Measurements from ENCODE around the gene DGKG.

DGKG gene

GRCh38 chr3:186318135-186318534, 43.9 kb downstream of the DGKG start:
- no peak for DNase-seq (ENCODE audit: low spot score)

- no peak for DNase-seq (ENCODE audit: low spot score)
These were observed 44.6 kb downstream of the DGKG start for GRCh38 chr3:186317478-186317877.

- DNase-seq (ENCODE audit: low spot score) = no peak
These were observed 45.3 kb downstream of the DGKG start for GRCh38 chr3:186316666-186317260.

DNA sequence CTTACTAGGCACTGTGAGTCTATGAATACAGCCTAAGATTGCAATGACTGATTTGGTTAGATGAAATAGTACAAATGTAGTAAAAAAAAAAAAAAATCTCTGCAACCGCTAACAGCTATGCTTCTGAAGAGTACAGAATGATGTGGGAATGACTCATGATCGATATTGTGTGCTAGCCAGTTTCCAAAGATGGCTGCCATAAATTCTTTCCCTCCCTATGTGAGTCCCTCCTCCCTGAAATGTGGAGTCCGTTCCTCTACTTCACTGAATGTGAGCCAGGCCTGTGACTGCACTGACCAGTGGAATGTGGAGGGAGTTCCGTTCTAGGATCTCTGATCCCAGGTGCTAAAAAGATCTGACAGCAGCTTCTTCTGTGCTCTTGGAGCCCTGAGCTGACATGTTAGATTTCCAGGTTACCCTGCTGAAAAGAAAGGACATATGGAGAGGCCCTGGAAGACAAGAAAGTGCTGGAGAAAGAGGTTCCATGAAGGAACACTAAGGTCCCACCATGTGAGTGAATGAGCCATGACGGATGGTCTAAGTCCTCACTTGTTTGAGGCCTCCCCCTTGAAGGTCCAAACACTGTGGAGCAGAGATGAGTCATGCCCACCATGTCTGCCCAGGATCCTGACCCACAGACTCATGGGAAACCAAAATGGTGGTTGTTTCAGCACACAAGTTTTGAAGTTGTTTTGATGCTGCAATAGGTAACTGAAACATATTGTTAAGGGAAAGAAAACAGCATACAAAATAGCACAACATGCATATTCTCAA, 46.3 kb downstream of the DGKG start:
- no peak for DNase-seq (ENCODE audit: low spot score)

GRCh38 chr3:186314896-186315295, 47.1 kb downstream of the DGKG start:
- no peak for DNase-seq (ENCODE audit: low spot score)

DNA sequence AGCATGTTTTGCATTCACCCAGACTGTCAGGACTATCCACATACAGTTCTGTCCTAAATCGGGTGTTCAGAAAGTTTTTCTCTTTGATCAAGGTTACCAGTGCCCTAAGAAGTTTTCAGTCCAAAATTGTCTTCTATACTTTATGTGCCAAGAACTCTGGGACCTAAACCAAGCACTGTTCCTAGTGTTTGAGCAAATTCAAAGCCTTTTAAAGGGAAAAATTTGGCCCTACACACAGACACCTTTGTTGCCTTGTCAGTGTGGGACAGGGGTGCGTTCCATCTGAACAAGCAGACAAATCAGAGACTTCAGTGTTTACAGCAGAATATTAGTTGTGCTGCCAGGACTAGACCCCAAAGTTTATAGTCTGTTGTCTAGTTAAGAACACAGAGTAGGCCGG, 50.6 kb downstream of the DGKG start:
- DNase-seq (ENCODE audit: low spot score) = peak; percentile 48

- no peak for DNase-seq (ENCODE audit: low spot score)
These were observed 53.5 kb downstream of the DGKG start for GRCh38 chr3:186308549-186308948.

DNA sequence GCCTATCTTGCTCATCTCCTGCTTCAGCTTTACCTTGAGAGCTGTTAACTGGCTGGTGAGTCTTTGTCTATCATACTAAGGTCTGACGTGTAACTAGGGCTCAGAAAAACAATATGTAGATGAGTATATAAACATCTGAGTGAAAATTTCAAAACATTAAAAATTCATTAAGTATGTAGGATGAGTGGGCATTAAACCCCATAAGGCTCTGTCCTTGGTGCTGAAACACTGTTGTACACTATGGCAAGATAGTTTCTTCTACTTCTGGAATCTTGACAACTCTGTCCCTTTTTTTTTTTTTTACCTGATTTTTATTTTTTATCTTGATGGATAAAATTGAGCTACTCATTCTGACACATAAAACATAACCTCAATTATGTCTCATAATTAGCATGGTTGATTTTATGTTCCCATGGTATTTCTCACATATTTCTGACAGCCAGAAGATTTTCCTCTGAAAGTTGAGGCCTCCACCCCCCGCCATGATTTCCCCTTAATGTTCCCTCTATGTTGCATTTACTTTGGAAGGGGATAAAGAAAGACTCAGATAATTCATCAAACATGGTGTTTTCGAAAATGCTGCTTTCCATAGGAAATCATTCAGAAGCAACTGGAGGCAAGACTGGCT, 54.3 kb downstream of the DGKG start:
- DNase-seq (ENCODE audit: low spot score) = no peak

DNA sequence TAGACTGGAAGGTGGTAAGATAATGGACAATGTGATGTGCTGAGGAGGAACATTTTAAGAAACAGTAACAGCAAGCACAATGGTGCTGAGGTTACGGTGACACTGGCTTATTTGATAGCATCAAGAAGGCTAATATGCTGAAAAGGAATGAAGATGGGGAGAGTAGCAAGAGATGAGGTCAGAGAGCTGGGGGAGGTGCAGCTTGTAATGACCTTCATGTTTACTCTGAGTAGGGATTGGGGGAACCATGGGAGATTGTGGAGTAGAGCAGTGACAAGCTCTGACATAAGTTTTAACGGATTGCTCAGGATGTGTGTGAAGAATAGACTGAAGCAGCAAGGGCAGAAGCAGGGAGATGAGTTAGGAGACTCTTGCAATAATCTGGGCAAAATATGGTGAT, 56.7 kb downstream of the DGKG start:
- no peak for DNase-seq (ENCODE audit: low spot score)

DNA sequence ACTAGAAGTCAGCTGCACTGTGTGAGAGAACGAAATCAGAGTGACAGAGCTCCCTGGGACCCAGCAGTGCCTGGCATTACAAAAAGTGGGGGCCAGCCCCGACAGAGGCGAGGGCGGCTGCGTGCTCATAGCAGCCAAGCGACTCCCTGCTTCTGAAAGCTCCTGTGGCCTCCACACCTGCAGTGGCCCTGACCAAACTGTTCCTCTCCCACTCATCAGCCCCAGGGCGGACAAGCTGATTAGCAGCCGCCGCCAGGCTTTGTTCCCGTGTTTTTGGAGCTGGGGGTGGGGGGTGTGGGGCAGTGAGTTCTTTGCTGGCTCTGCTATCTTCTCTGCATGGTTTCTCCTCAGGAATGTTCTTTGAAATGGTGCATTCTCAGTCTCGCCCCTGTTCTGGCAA, 58.1 kb downstream of the DGKG start:
- no peak for DNase-seq (ENCODE audit: low spot score)

- DNase-seq (ENCODE audit: low spot score) = no peak
These were observed 62.7 kb downstream of the DGKG start for GRCh38 chr3:186299327-186299726.

GRCh38 chr3:186298876-186299275, 63.2 kb downstream of the DGKG start:
- no peak for DNase-seq (ENCODE audit: low spot score)

GRCh38 chr3:186290796-186291195, 71.2 kb downstream of the DGKG start:
- DNase-seq (ENCODE audit: low spot score) = no peak

DNA sequence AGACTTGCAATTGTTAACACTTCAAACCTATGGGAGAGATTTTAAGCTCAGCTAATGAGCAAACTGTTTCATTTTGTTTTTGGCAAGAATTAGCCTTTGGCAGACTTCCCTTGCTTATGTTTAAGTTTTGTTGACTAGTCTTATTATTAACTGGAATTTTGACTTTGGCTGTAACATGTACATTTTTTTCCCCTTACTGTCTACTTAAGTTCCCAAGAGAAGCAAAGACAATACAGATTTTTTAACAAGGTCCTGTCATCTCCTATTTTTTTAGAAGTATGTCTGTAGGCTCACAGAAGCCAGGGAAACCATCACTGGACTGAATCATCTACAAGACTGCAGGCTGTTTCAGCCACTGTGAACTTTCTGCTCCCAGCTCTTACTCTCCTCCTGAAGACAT, 74.3 kb downstream of the DGKG start:
- DNase-seq (ENCODE audit: low spot score) = no peak

GRCh38 chr3:186286114-186286513, 75.9 kb downstream of the DGKG start:
- DNase-seq (ENCODE audit: low spot score) = no peak

DNA sequence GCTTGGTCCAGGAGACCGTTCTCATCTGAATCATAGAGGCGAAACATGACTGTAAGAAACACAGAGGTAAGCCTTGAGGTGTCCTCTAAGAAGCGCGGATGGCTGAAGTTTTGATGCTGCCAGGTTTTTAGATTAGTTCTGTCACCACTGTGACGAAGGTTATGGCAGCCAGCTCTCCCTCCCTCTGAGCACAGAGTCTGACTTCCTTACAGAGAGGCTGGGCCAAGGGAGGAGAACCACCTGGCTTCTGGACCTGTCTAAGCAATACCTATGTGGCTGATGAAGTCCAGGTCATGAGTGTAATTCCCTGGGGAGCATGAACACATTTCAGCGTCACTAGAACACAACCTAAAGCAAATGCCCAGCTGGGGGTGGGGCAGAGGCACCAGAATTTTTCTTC, 77.4 kb downstream of the DGKG start:
- DNase-seq (ENCODE audit: low spot score) = no peak

- no peak for DNase-seq (ENCODE audit: low spot score)
These were observed 77.7 kb downstream of the DGKG start for GRCh38 chr3:186284349-186284652.

GRCh38 chr3:186283651-186284348, 78.2 kb downstream of the DGKG start:
- no peak for DNase-seq (ENCODE audit: low spot score)

GRCh38 chr3:186283096-186283495, 78.9 kb downstream of the DGKG start:
- no peak for DNase-seq (ENCODE audit: low spot score)

DNA sequence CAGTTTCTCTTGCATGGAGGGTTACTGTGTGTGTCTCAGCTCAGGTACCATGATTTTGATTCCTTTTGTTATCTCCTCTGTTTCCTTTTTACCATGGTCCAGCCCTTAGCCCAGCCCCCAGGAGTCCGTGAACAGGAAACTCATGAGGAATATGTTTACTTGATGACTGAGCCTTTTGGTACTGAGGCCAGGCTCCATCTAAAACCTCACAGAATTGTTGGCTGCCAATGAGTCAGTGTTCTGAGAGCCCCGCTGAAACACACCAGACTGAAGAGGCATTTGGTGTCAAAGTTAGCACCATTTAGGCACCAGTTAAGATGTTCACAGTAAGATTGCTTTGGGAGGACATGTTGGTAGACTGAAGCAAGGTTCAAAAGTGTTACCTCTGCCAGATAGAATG, 80.9 kb downstream of the DGKG start:
- no peak for DNase-seq (ENCODE audit: low spot score)

DNA sequence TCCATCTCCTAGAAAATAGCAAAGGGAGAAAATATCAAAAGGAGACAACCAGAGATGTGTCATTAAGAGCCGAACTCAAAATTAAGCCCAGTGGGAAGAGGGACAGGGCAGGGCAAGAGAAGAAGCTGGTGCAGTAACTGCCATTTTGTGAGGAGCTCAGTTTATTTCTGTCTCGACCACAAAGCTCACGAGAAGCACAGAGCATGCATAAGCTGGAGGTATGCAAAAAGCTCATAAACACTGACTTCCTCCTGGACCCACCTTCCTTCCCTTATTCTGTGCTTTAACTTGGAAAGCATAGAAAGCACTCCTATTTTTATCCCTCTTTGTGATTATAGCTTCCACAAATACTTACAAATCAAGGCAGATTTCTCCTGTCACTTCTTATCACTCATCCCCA, 81.3 kb downstream of the DGKG start:
- DNase-seq (ENCODE audit: low spot score) = no peak

- DNase-seq (ENCODE audit: low spot score) = peak; percentile 39
These were observed 84.6 kb downstream of the DGKG start for GRCh38 chr3:186277268-186277909.

DNA sequence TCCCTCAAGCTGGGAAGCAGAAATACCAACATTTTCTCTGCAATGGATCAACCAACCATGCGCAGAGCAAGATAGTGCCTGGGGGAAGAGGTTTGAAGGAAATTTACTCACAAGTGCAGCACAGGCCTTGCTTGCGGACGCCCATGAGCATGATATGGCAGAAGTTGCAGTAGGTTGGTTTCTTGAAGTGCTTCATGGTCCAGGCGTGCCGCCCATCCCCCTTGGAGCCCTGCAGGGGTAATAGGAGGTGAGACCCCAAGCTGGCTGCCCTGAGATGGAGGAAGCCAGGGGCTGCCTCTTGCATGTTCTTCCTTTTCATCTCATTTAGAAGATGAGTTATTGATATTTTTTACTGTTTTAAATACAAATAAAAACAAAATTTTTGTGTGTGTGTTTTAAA, 86.6 kb downstream of the DGKG start:
- DNase-seq (ENCODE audit: low spot score) = no peak
